A673 (cell line): ENCODE measurements around the gene ATP2A2.

Experiments
- EZH2 ChIP-seq: fragments of 200-600 bp; sonication (generic); IDR thresholded peaks from 2 replicates; pipeline ENCODE4 v1.6.1; 2017; ENCODE audit warnings: borderline replicate concordance, low read depth, mild to moderate bottlenecking, mixed read lengths, antibody characterized with exemption, low read length; ENCODE audit not compliant: poor library complexity, severe bottlenecking
- TF ChIP-seq, protein P1 (sequence below): fragments of 300-800, 200-600 bp; sonication (generic); conservative IDR thresholded peaks from 2 replicates; pipeline ENCODE4 v1.5.1; 2017; ENCODE audit warnings: low read depth, mild to moderate bottlenecking, antibody characterized with exemption, low read length, moderate library complexity, mixed read lengths

DNA sequence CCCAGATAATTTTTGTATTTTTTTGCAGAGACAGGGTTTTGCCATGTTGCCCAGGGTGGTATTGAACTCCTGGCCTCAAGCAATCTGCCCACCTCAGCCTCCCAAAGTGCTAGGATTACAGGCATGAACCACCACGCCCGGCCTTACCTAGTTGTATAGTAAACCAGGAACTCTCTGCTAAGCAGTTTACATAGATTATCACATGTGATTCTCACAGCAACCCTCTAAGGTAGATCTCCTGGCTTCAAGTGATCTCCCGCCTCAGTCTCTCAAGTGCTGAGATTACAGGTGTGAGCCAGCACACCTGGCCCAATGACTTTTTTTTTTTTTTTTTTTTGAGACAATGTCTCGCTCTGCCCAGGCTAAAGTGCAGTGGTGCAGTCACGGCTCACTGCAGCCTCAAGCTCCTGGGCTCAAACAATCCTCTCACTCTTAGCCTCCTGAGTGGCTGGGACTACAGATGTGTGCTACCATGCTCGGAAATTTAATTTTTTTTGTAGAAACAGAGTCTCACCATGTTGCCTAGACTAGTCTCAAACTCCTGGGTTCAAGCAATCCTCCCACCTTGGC is 26.0 kb upstream of the ATP2A2 start:
- TF ChIP-seq, protein P1, sequence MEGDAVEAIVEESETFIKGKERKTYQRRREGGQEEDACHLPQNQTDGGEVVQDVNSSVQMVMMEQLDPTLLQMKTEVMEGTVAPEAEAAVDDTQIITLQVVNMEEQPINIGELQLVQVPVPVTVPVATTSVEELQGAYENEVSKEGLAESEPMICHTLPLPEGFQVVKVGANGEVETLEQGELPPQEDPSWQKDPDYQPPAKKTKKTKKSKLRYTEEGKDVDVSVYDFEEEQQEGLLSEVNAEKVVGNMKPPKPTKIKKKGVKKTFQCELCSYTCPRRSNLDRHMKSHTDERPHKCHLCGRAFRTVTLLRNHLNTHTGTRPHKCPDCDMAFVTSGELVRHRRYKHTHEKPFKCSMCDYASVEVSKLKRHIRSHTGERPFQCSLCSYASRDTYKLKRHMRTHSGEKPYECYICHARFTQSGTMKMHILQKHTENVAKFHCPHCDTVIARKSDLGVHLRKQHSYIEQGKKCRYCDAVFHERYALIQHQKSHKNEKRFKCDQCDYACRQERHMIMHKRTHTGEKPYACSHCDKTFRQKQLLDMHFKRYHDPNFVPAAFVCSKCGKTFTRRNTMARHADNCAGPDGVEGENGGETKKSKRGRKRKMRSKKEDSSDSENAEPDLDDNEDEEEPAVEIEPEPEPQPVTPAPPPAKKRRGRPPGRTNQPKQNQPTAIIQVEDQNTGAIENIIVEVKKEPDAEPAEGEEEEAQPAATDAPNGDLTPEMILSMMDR: no peak
- TF ChIP-seq EZH2: no peak
